ENCODE measurements around the gene PPP5C.
"Not testable (repeated sequence)": the region's sequence is repeated elsewhere in the genome, so short reads cannot be mapped to it uniquely, and the experiment has no call there.

PPP5C gene

GRCh38 chr19:46394402-46394797 lies 47.5 kb downstream of the PPP5C start:
- Histone ChIP-seq H3K4me2 (ENCODE audit: low read depth, low read length, poor library complexity, severe bottlenecking) (no peak overlapping the region), H3K27me3 (ENCODE audit: insufficient read depth, low read length, poor library complexity, severe bottlenecking) (no peaks in the 10 kb centered on the region), H3K9ac (ENCODE audit: low read depth, low read length, poor library complexity, severe bottlenecking) (no peak overlapping the region), H4K20me1 (ENCODE audit: insufficient read depth, low read length, poor library complexity, severe bottlenecking) (no peaks in the 10 kb centered on the region), H3K9me2 (replicated peaks; ENCODE audit: low read depth, low read length) (no peaks in the 10 kb centered on the region), H3K79me2 (ENCODE audit: insufficient read depth, low read length) (no peaks in the 10 kb centered on the region), H3K4me1 (ENCODE audit: insufficient read depth, low read length, poor library complexity, severe bottlenecking) (no peaks in the 10 kb centered on the region), H3K9me3 (ENCODE audit: insufficient read depth, low read depth, low read length) (no peaks in the 10 kb centered on the region), H3F3A (ENCODE audit: low read depth) (no peaks in the 10 kb centered on the region), H2AFZ (ENCODE audit: low read length) (no peak overlapping the region), H3K36me3 (ENCODE audit: insufficient read depth, low read length) (peaks cover 29% of the 10 kb centered on the region; the same call in 1 of the 2 replicates), H3K4me3 (ENCODE audit: low read length, poor library complexity, severe bottlenecking) (no peak overlapping the region)
- TF ChIP-seq EZH2phosphoT487 (IDR thresholded peaks at IDR 0.05; ENCODE audit: borderline replicate concordance) (no peak), CTCF (conservative IDR thresholded peaks at IDR 0.05; ENCODE audit: low read length) (no peak)

GRCh38 chr19:46397801-46398479 lies 51.1 kb downstream of the PPP5C start:
- H3K9me3 ChIP-seq (ENCODE audit: insufficient read depth, low read depth, low read length); H3K79me2 ChIP-seq (ENCODE audit: insufficient read depth, low read length); H3K9ac ChIP-seq (ENCODE audit: low read depth, low read length, poor library complexity, severe bottlenecking); H3K4me1 ChIP-seq (ENCODE audit: insufficient read depth, low read length, poor library complexity, severe bottlenecking); H2AFZ ChIP-seq (ENCODE audit: low read length); H3K27me3 ChIP-seq (ENCODE audit: insufficient read depth, low read length, poor library complexity, severe bottlenecking); H3K4me2 ChIP-seq (ENCODE audit: low read depth, low read length, poor library complexity, severe bottlenecking); H3K9me2 ChIP-seq (replicated peaks; ENCODE audit: low read depth, low read length); H3F3A ChIP-seq (ENCODE audit: low read depth); H3K36me3 ChIP-seq (ENCODE audit: insufficient read depth, low read length); H4K20me1 ChIP-seq (ENCODE audit: insufficient read depth, low read length, poor library complexity, severe bottlenecking); H3K4me3 ChIP-seq (ENCODE audit: low read length, poor library complexity, severe bottlenecking): not testable (repeated sequence)

GRCh38 chr19:46402725-46403124 lies 55.8 kb downstream of the PPP5C start:
- H3K79me2 ChIP-seq (ENCODE audit: insufficient read depth, low read length) = no peaks in the 10 kb centered on the region
- H3K4me3 ChIP-seq (ENCODE audit: low read length, poor library complexity, severe bottlenecking) = no peak overlapping the region
- H3K9me3 ChIP-seq (ENCODE audit: insufficient read depth, low read depth, low read length) = no peaks in the 10 kb centered on the region
- H2AFZ ChIP-seq (ENCODE audit: low read length) = no peak overlapping the region
- no peaks in the 10 kb centered on the region for H4K20me1 ChIP-seq (ENCODE audit: insufficient read depth, low read length, poor library complexity, severe bottlenecking)
- no peaks in the 10 kb centered on the region for H3K27me3 ChIP-seq (ENCODE audit: insufficient read depth, low read length, poor library complexity, severe bottlenecking)
- H3K4me2 ChIP-seq (ENCODE audit: low read depth, low read length, poor library complexity, severe bottlenecking) = no peak overlapping the region
- no peak for TF ChIP-seq EZH2phosphoT487 (IDR thresholded peaks at IDR 0.05; ENCODE audit: borderline replicate concordance)
- TF ChIP-seq CTCF (conservative IDR thresholded peaks at IDR 0.05; ENCODE audit: low read length) = no peak
- no peak overlapping the region for H3K9ac ChIP-seq (ENCODE audit: low read depth, low read length, poor library complexity, severe bottlenecking)
- H3K36me3 ChIP-seq (ENCODE audit: insufficient read depth, low read length) = no peaks in the 10 kb centered on the region
- H3K4me1 ChIP-seq (ENCODE audit: insufficient read depth, low read length, poor library complexity, severe bottlenecking) = no peaks in the 10 kb centered on the region
- H3K9me2 ChIP-seq (replicated peaks; ENCODE audit: low read depth, low read length) = no peaks in the 10 kb centered on the region
- H3F3A ChIP-seq (ENCODE audit: low read depth) = no peaks in the 10 kb centered on the region
